NK-92 (cell line): ENCODE results near the gene ZNF362.

Source experiments
- DNase-seq: peaks from one replicate; lab custom pipeline; 2025; ENCODE audit not compliant: unreplicated experiment; lab: John Stamatoyannopoulos, UW

ZNF362 gene

GRCh38 chr1:33323663-33324477, 67.6 kb downstream of the ZNF362 start:
- DNase-seq, result no peak

GRCh38 chr1:33324677-33325575, 68.6 kb downstream of the ZNF362 start:
- DNase-seq, result no peak

DNA sequence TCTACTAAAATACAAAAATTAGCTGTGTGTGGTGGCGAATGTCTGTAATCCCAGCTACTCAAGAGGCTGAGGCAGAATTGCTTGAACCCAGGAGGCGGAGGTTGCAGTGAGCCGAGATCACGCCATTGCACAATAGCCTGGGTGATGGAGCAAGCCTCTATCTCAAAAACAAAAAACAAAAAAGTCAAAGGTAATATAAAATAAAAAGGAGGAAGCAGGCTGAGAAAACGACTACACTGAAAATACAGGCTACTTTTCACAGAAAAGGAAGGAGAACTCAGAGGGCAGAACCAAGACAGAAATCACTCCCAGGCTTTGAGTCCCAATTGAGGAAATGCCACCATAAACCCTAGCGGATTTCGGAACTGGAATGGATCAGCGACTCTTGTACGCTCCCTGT, 70.5 kb downstream of the ZNF362 start:
- no peak for DNase-seq

- DNase-seq, result no peak
These were observed 71.5 kb downstream of the ZNF362 start for GRCh38 chr1:33327587-33328325.

DNA sequence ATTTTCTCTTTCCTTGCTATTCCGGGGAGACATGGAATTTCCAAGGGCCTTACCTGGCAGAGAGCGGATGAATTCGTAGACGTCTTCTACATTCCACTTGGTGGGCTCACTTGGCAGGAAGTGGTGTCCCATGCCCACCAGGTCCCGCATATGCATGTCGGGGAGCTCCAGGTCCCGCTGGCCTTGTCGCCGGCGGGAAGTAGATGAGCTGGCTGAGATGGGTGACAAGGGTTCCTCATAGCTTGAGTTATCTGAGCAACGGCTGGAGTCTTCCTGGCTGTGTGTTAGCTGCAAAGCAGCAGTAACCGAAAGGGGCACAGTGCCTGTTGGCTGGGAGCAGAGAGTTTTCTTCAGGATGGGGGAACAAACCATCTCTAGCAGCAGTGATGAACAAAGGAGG, 72.5 kb downstream of the ZNF362 start:
- DNase-seq, result no peak

GRCh38 chr1:33329600-33330305, 73.5 kb downstream of the ZNF362 start:
- DNase-seq, result no peak

DNA sequence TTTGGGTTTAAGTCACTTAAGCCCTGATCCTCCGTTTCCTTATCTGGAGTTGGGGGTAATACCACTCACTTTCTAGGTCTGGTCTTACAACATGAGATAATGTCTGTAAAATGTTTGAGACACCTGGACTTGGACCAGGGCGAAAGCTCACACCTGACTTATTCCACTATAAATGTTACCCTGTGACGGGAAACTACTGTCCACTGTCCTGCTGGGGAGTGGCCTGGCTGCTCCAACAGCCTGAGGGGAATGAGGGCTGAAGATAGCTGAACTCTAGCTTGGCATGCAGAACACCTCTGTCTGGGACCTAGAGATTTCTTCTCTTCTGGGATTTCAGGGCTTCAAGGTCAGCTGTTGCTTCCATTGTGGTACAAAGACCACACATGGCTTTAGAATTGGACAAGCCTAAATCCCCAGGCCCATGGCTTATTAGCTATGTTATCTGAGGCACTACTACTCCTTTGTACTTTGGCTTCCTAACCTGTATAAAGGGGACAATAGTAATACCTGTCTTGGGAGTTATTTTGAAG, 74.1 kb downstream of the ZNF362 start:
- DNase-seq, result no peak

GRCh38 chr1:33330906-33331305, 74.6 kb downstream of the ZNF362 start:
- no peak for DNase-seq

DNA sequence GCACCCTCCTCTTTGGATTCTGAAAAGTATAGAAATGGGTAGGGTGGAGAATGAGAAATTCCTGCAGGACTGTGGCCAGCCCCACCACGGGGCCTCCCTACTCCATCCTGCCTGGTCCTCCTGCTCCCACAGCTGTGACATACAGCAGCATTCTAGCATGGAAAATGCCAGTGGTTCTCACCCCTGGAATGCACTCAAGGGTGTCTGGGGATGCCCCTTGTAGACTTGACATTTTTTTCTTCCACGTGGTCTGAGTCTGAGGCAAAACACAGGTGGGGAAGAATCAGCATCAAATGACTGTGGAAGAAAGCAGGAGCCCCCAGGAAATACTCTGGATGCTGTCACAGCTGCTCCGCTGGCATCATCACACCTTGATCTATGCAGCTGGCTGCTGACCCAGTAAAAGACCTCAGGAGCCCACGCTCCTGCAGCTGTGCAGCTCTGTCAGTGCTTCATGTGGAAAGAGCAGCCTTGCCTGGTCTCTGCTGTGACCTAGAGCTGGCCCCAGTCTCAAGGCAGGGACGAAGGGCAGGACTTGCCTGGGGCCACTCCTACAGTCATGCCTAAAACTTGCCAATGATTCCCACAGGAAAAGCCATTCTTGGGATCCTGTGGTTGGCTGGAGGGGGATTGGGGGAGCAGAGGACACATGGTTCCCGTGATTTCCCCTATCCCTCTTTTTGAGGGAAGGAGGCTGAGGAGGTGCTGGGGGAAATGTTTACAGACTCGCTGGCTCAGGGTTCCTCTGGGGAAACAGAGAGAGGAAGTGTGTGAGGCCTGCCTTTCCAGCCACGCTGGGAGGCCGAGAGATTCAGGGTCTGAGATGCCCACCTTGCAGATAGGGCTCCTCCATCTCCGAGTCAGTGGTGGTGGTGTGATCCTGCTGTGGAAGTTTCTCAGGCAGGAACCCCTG, 75.4 kb downstream of the ZNF362 start:
- no peak for DNase-seq

DNA sequence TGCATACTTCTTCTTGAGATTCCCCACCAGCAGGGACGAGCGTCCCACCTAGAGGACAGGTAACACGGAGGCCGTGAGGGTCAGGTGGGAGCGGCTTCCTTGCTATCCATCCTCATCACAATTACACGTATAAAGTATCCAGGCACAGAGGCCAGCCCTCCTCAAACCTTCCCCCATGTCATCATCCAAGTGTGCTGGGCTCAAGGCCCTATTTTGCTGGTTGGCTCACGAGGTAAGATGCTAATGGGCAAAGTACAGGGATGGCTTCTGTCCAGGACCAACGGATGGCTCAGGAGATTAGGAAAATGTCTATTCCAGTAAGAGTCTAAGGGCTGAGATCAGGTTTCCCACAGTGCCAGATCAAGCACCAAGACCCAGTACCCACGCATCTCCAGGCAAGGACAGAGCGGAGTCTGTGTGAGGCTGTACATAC, 76.1 kb downstream of the ZNF362 start:
- no peak for DNase-seq

DNA sequence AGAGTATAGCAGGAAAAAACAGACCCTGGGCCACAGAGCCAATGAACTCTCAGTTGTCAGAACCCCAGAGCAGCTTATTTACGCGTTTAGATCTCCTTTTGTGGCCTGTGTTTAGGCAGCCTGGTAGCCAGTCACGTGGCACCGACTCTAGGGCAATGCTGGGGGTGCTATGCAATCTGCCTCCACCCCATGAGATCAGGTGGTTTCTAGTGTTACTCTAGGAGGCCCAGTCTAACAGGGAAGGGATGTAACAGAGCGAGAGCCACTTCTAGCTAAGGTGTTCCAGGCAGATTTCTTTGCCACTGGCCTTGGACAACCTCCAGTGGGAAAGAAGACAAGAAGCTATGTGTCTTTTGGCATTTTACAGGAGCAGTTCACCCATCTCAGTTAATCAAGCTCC, 76.6 kb downstream of the ZNF362 start:
- no peak for DNase-seq

- DNase-seq, result no peak
These were observed 77.8 kb downstream of the ZNF362 start for GRCh38 chr1:33334081-33334552.

DNA sequence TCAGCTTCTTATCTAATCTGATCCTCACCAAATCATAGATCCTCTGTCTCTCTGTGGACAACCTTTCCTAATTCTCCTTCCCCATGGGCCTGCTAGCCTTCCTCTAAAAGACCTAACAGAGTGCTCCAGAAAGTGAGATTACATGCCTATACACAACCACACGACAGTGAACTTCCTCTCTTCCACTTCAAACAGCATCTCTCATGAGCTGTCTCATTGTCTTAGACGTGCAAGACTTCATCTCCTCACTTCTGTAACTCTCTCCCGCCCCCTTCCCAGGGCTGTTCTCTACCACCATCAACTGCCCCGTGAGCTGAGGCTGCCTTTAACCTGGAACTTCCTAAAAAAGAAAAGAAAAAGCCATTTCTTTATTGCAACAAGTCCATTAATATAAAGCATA, 78.7 kb downstream of the ZNF362 start:
- no peak for DNase-seq

- no peak for DNase-seq
These were observed 80.3 kb downstream of the ZNF362 start for GRCh38 chr1:33336580-33336979.

GRCh38 chr1:33337441-33337840, 81.1 kb downstream of the ZNF362 start:
- no peak for DNase-seq

DNA sequence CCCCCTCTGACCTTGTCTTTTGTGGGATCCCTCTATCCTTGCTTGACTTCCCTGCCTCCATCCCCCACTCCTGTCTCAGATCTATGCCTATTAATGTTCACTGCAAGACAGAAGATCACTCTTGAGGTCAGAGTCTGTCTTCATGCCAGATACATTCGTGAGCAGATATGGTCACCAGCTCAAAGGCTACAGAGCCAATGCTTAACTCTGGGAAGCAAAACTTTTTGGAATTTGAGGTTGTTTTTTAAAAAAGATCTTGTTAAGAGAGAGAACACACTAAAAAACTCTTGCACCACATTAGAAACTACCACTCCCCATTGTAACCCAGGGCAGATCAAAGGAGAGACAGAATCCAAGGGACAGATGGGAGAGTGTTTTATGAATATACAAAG, 81.8 kb downstream of the ZNF362 start:
- DNase-seq, result no peak

DNA sequence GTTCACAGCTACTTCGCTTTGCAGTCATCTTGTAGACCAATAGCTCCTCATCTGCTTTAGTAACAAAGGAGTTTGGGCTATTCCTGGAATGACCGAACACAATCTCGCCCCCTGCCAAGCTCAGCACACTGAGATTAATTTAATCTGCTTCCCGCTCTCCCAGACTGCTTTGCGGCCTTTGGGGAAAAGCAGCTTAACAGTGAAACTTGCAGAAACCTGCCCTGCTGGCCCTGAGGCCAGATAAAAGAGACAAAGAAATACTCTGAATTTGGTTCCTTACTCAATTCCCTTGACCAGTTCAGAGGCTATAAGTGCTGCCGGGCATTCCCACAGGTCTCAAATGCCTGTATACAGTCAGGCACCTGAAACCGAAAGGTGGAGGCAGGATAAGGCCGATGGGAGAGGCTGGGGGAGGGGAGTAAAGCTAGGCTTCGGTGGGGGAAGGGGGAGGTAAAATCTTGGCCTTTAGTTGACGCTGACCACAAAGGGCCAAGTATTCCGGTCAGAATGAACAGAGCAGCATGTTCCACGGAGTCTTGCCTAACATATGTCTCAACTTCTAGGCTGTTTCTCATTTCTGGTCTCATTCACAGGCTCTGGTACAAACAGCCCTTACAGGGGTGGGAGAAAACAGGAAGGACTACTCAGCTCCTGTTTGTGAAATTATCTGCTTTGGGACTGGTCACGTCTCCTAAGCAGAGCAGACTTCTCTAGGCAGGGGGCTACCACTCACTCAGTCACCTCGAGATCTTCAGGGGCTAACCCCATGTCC, 82.3 kb downstream of the ZNF362 start:
- no peak for DNase-seq

DNA sequence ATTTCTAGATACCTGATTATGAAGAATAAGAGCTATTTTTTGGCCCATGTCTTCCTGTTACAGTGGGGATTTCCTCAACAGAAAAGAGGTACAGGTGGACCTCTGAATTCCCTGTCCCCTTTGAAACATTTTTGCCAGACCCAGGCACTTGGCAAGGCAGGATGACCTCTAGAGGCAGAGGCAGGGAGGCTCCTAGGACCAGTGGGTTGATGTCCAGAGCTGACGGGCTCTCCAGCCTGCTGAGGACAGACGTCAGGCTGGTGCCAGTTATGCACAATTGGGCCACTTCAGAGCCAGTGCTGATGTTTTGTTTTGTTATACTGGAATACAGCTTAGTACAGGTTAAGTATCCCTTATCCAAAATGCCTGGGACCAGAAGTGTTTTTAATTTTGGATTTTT, 83.1 kb downstream of the ZNF362 start:
- DNase-seq, result no peak

DNA sequence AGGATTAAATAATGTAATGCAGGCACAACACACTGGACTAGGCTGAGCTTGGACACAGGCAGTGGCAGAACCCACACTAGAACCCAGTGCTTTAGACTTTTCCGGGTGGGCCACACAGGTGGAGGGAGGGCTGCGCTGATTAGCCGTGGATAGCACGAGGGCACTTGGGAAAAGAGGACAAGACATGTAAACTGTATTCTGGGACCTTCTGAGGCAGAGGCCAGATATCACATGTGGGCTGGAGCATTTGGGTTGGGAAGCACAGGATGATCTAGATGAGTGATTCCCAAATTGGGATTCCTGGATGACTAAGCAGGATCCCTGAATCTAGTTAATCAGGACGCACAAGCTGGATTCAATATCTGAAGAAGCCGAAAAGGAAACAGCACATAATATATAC, 84.9 kb downstream of the ZNF362 start:
- no peak for DNase-seq
